HepG2 (cell line): ENCODE results near the gene CCL18. TPM values are rescaled to one million over a fixed set of nuclear protein-coding genes. Genes with fewer than 3 reads are reported as not detected.

Experiments used
- ATAC-seq: fragments of 200-7000 bp; cut with Tn5 transposase; 3 replicates; pipeline ENCODE4 v1.9.1; 2020; ENCODE audit warnings: mild to moderate bottlenecking, moderate library complexity
- BruUV-seq: library from RNA; stranded (reverse); fragments of 400-500 nt; replicated peaks from 2 replicates; lab custom pipeline; 2021; lab: Mats Ljungman, UMichigan
- CTCF ChIA-PET: fragments of 300-600 bp; formaldehyde crosslinking; extraction: SDS; loops from one replicate; lab custom pipeline; 2021; ENCODE audit warnings: low total read pairs, inconsistent platforms, low intra/inter-chr PET ratio; lab: Yijun Ruan, JAX
- POLR2A ChIA-PET: fragments of 350-600 bp; sonication (Branson Sonifier 250); formaldehyde crosslinking; loops from one replicate; lab custom pipeline; 2020; ENCODE audit warnings: antibody characterized with exemption, inconsistent platforms; lab: Yijun Ruan, JAX
- DNase-seq: peaks from one replicate; pipeline ENCODE4 v3.0.0-alpha.2; 2015; ENCODE audit warnings: low spot score
- FAIRE-seq: peaks from 3 replicates; lab custom pipeline; 2011; peaks lifted over from hg19 to GRCh38; lab: Jason Lieb, UNC
- H2AFZ ChIP-seq: one replicate; pipeline ENCODE4 v1.6.1; 2011; ENCODE audit warnings: low read length, inconsistent platforms
- H3K27ac ChIP-seq: fragments of 300-600 bp; 3 replicates; pipeline ENCODE4 v1.8.0; 2011; ENCODE audit warnings: mixed run types, mild to moderate bottlenecking, mixed read lengths, low read length, inconsistent platforms; ENCODE audit not compliant: insufficient read depth; ENCODE audit errors: extremely low read length
- H3K27me3 ChIP-seq, 2 experiments: fragments of 200-600 bp in 1 of 2; 2 replicates in 1 of 2; 3 replicates in 1 of 2; pipeline versions ENCODE4 v1.6.0 to v1.8.0; 2011; ENCODE audit warnings: low read length in 2 of 2, mild to moderate bottlenecking in 2 of 2, moderate library complexity in 2 of 2, inconsistent platforms in 1 of 2; ENCODE audit not compliant: insufficient read depth in 2 of 2, control insufficient read depth in 1 of 2
- H3K36me3 ChIP-seq, 2 experiments: fragments of 200-600 bp in 1 of 2; replicated peaks in 1 of 2; 2 replicates in 1 of 2; 3 replicates in 1 of 2; pipeline versions ENCODE4 v1.5.1 to v1.8.0; 2011; ENCODE audit warnings: low read length in 2 of 2, inconsistent platforms in 1 of 2; ENCODE audit not compliant: insufficient read depth in 2 of 2, control insufficient read depth in 1 of 2
- H3K4me1 ChIP-seq: 2 replicates; pipeline ENCODE4 v1.5.1; 2012; ENCODE audit warnings: low read length, inconsistent platforms; ENCODE audit not compliant: insufficient read depth
- H3K4me2 ChIP-seq: 2 replicates; pipeline ENCODE4 v1.6.0; 2011; ENCODE audit warnings: low read depth, low read length, inconsistent platforms
- H3K4me3 ChIP-seq, 3 experiments: fragments of 200-600 bp in 1 of 3; sonication (generic), shearing (Covaris generic) in 1 of 3; replicated peaks in 1 of 3; 2 replicates each; pipeline ENCODE4 v1.5.1; 2011 to 2016; ENCODE audit warnings: low read length in 3 of 3, inconsistent platforms in 2 of 3, low read depth in 2 of 3, mild to moderate bottlenecking in 2 of 3, control low read depth in 1 of 3, mixed read lengths in 1 of 3; ENCODE audit not compliant: insufficient read depth in 1 of 3
- H3K79me2 ChIP-seq: one replicate; pipeline ENCODE4 v1.6.1; 2011; ENCODE audit warnings: low read length, inconsistent platforms; ENCODE audit not compliant: insufficient read depth
- H3K9ac ChIP-seq: 2 replicates; pipeline ENCODE4 v1.6.0; 2011; ENCODE audit warnings: mild to moderate bottlenecking, low read depth, low read length, inconsistent platforms; ENCODE audit not compliant: insufficient read depth
- H3K9me3 ChIP-seq: 2 replicates; pipeline ENCODE4 v1.5.1; 2012; ENCODE audit warnings: mild to moderate bottlenecking, low read length
- H4K20me1 ChIP-seq: 2 replicates; pipeline ENCODE4 v1.6.0; 2011; ENCODE audit warnings: inconsistent platforms, mild to moderate bottlenecking, low read length, moderate library complexity; ENCODE audit not compliant: insufficient read depth
- ARID4A ChIP-seq: sonication (generic); formaldehyde crosslinking; IDR thresholded peaks from 2 replicates; pipeline ENCODE4 v1.5.0; 2020; ENCODE audit warnings: mild to moderate bottlenecking, missing genetic modification reagents, borderline replicate concordance
- ATF2 ChIP-seq: sonication (generic); formaldehyde crosslinking; IDR thresholded peaks from 2 replicates; pipeline ENCODE4 v1.4.0; 2020; ENCODE audit warnings: missing genetic modification reagents
- E2F5 ChIP-seq: sonication (generic); formaldehyde crosslinking; conservative IDR thresholded peaks from 2 replicates; pipeline ENCODE4 v1.4.0; 2020; ENCODE audit warnings: missing genetic modification reagents
- ELF3 ChIP-seq: IDR thresholded peaks from 2 replicates; pipeline ENCODE4 v1.6.1; 2016; ENCODE audit warnings: missing genetic modification reagents, missing compliant biosample characterization
- FOXO4 ChIP-seq: sonication (generic); formaldehyde crosslinking; conservative IDR thresholded peaks from 2 replicates; pipeline ENCODE4 v1.8.1; 2023; ENCODE audit warnings: missing genetic modification reagents
- KDM5A ChIP-seq: fragments of 200-600 bp; sonication (generic); IDR thresholded peaks from 2 replicates; pipeline ENCODE4 v1.7.0; 2018; ENCODE audit warnings: antibody characterized with exemption, mild to moderate bottlenecking, low read length, borderline replicate concordance
- MYC ChIP-seq: sonication (generic); formaldehyde crosslinking; IDR thresholded peaks from 2 replicates; pipeline ENCODE4 v1.9.0; 2021; ENCODE audit warnings: missing genetic modification reagents, borderline replicate concordance
- PHF8 ChIP-seq: sonication (generic); formaldehyde crosslinking; IDR thresholded peaks from 2 replicates; pipeline ENCODE4 v1.5.0; 2020; ENCODE audit warnings: missing genetic modification reagents
- RBFOX2 ChIP-seq: fragments of 200-400 bp; formaldehyde crosslinking; IDR thresholded peaks from 2 replicates; pipeline ENCODE4 v1.6.1; 2017; ENCODE audit warnings: low read depth, mild to moderate bottlenecking, low read length
- RNF2 ChIP-seq: fragments of 450-650 bp; conservative IDR thresholded peaks from 2 replicates; pipeline ENCODE4 v1.6.1; 2016; ENCODE audit warnings: low read depth
- SMARCE1 ChIP-seq: fragments of 450-650 bp; IDR thresholded peaks from 2 replicates; pipeline ENCODE4 v1.6.1; 2017; ENCODE audit warnings: borderline replicate concordance
- ZFP1 ChIP-seq: IDR thresholded peaks from 2 replicates; pipeline ENCODE4 v1.6.1; 2016
- ZNF101 ChIP-seq: sonication (generic); formaldehyde crosslinking; IDR thresholded peaks from 2 replicates; pipeline ENCODE4 v1.4.0; 2020; ENCODE audit warnings: mild to moderate bottlenecking, low read depth, missing genetic modification reagents, borderline replicate concordance
- ZNF703 ChIP-seq: sonication (generic); formaldehyde crosslinking; IDR thresholded peaks from 2 replicates; pipeline ENCODE4 v1.5.1; 2020; ENCODE audit warnings: missing genetic modification reagents, mild to moderate bottlenecking, moderate library complexity, borderline replicate concordance
- ZNF781 ChIP-seq: sonication (generic); formaldehyde crosslinking; IDR thresholded peaks from 2 replicates; pipeline ENCODE4 v1.5.1; 2020; ENCODE audit warnings: borderline replicate concordance, mild to moderate bottlenecking, missing genetic modification reagents; ENCODE audit errors: not compliant biosample characterization
- ZNF878 ChIP-seq: sonication (generic); formaldehyde crosslinking; IDR thresholded peaks from 2 replicates; pipeline ENCODE4 v1.8.1; 2023; ENCODE audit warnings: mild to moderate bottlenecking, missing genetic modification reagents, moderate library complexity
- WGBS: methylation state at CpG from one replicate; pipeline ENCODE4 v1.1.6; 2017; ENCODE audit warnings: low lambda C conversion rate; 5-methylcytosine and 5-hydroxymethylcytosine counted together
- in situ Hi-C: cut with HindIII; loops from 2 replicates; pipeline ENCODE4 v1.10.0; 2017; ENCODE audit warnings: low pct_unique_long_range_greater_than_20kb; ENCODE audit not compliant: extremely low pct_ligation_motif_present
- intact Hi-C: fragments of 100-400 bp; cut with micrococcal nuclease; formaldehyde crosslinking; loops from one replicate; pipeline ENCODE4 v1.10.0; 2022; ENCODE audit not compliant: unreplicated experiment
- polyA plus RNA-seq, 8 experiments: library from polyadenylated mRNA; depleted of rRNA in 3 of 8; stranded (reverse) in 7 of 8; unstranded in 1 of 8; fragments of >200 nt; fragmentation: Illumina TruSeq in 4 of 8; extraction: Trizol in 4 of 8; gene quantifications; 2 replicates each; pipeline versions ENCODE4 v1.2.1 to v1.2.3, GENCODE V29; 2011 to 2016; ENCODE audit warnings: low read depth in 4 of 8, missing spikeins in 1 of 8, mixed read lengths in 1 of 8; ENCODE audit not compliant: insufficient read depth in 1 of 8
- total RNA-seq, 5 experiments: library from RNA; depleted of rRNA; stranded (reverse); fragments of >200 nt; fragmentation: Illumina TruSeq; extraction: Trizol; gene quantifications; 2 replicates each; pipeline ENCODE4 v1.2.3, GENCODE V29; 2016; ENCODE audit warnings: low read depth in 1 of 5

Gene CCL18
- total and polyA plus RNA-seq, 2 of the 13 experiments (the other 11 are each of a cell fraction or from before 2014, with no cell fraction given): not detected

- Histone ChIP-seq H3K36me3 (no peaks in the 10 kb centered on the region), H3K9ac (no peak overlapping the region), H3K79me2 (no peaks in the 10 kb centered on the region), H3K9me3 (no peaks in the 10 kb centered on the region), H2AFZ (no peak overlapping the region), H3K4me1 (no peaks in the 10 kb centered on the region), H3K4me3 (no peak overlapping the region), H3K27me3 (no peaks in the 10 kb centered on the region), H3K4me2 (no peak overlapping the region), H3K27ac (no peak overlapping the region), H4K20me1 (no peaks in the 10 kb centered on the region)
- ChIA-PET CTCF (no interaction called here), POLR2A (no interaction called here)
- in situ Hi-C loops: no loop called here
- FAIRE-seq (no peak), DNase-seq (no peak), ATAC-seq (no peak)
- intact Hi-C loops: no loop called here
- BruUV-seq: no TSS peak
- WGBS: 11% methylated on average over 5 of the region's 5 CpGs
- TF ChIP-seq ZNF878 (CRISPR knock-in tag): no peak
- no peak for TF ChIP-seq RNF2
- no peak for TF ChIP-seq ELF3 (CRISPR knock-in tag)
- TF ChIP-seq ZNF101: no peak
- TF ChIP-seq ZNF703: no peak
- TF ChIP-seq ATF2: no peak
- no peak for TF ChIP-seq MYC (CRISPR knock-in tag)
- TF ChIP-seq ARID4A: no peak
- no peak for TF ChIP-seq ZNF781 (CRISPR knock-in tag)
- TF ChIP-seq E2F5 (CRISPR knock-in tag): no peak
- TF ChIP-seq SMARCE1: no peak
- TF ChIP-seq KDM5A: no peak
- TF ChIP-seq RBFOX2: no peak
- TF ChIP-seq ZFP1 (CRISPR knock-in tag): no peak
- TF ChIP-seq FOXO4 (CRISPR knock-in tag): no peak
- TF ChIP-seq PHF8 (CRISPR knock-in tag): no peak
Measured at GRCh38 chr17:36117505-36118382, 53.7 kb downstream of the CCL18 start.
